ENCODE results near the gene CAMK2D.

GRCh38 chr4:113747949-113748348, 13.6 kb downstream of the CAMK2D start:
- no peak for TF ChIP-seq CTCF (conservative IDR thresholded peaks at IDR 0.05; ENCODE audit: low read depth, low read length)
- no peak for TF ChIP-seq EZH2 (IDR thresholded peaks at IDR 0.05; ENCODE audit: low read length, unreplicated experiment)
